Kidney (tissue), 14 donors: ENCODE measurements around the gene POLR3K. TPM values are rescaled to one million over a fixed set of nuclear protein-coding genes. Genes with fewer than 3 reads are reported as not detected.

Source experiments
- DNase-seq, 5 donors: peaks; one replicate each; pipeline ENCODE4 v3.0.0-alpha.2; 2013 to 2020
- FAIRE-seq: peaks from 2 replicates; lab custom pipeline; 2012; peaks lifted over from hg19 to GRCh38; lab: Jason Lieb, UNC
- H3K27ac ChIP-seq, 2 donors: one replicate each; pipeline ENCODE4 v1.7.0; 2013; ENCODE audit warnings: low read depth in 2 of 2, low read length in 2 of 2, inconsistent platforms in 1 of 2
- H3K27me3 ChIP-seq: one replicate; pipeline ENCODE4 v1.7.1; 2013; ENCODE audit warnings: low read length, inconsistent platforms; ENCODE audit not compliant: control insufficient read depth, insufficient read depth
- H3K36me3 ChIP-seq, 3 donors: one replicate each; pipeline versions ENCODE4 v1.7.0 to v1.7.1; 2013; ENCODE audit warnings: low read length in 3 of 3, control low read depth in 1 of 3, inconsistent platforms in 1 of 3; ENCODE audit not compliant: insufficient read depth in 3 of 3, control insufficient read depth in 2 of 3
- H3K4me1 ChIP-seq, 3 donors: one replicate each; pipeline versions ENCODE4 v1.7.0 to v1.7.1; 2013; ENCODE audit warnings: low read length in 3 of 3, inconsistent platforms in 1 of 3, low read depth in 1 of 3; ENCODE audit not compliant: control insufficient read depth in 2 of 3, insufficient read depth in 2 of 3
- H3K4me3 ChIP-seq, 3 donors: one replicate each; pipeline versions ENCODE4 v1.7.0 to v1.8.1; 2013; ENCODE audit warnings: low read length in 3 of 3, control low read depth in 1 of 3, inconsistent platforms in 1 of 3
- H3K9ac ChIP-seq, 3 donors: one replicate each; pipeline versions ENCODE4 v1.7.0 to v1.7.1; 2013; ENCODE audit warnings: low read length in 3 of 3, control low read depth in 1 of 3, inconsistent platforms in 1 of 3
- H3K9me3 ChIP-seq, 3 donors: one replicate each; pipeline versions ENCODE4 v1.7.0 to v1.7.1; 2013; ENCODE audit warnings: low read length in 3 of 3, control low read depth in 1 of 3, inconsistent platforms in 1 of 3; ENCODE audit not compliant: control insufficient read depth in 2 of 3, insufficient read depth in 1 of 3
- CTCF ChIP-seq: IDR thresholded peaks from 3 replicates; pipeline ENCODE4 v1.5.1; 2012; ENCODE audit warnings: mild to moderate bottlenecking, moderate library complexity, borderline replicate concordance; ENCODE audit not compliant: insufficient read depth; ENCODE audit errors: extremely low read depth
- intact Hi-C: fragments of 100-400 bp; cut with DNase I; formaldehyde crosslinking; loops from one replicate; pipeline ENCODE4 v1.11.1; 2022
- polyA plus RNA-seq: library from polyadenylated mRNA; stranded (reverse); fragments of 350-450 nt; fragmentation: Illumina TruSeq; extraction: RNeasy Lipid Tissue Mini Kit (QIAGEN cat#74804); gene quantifications from one replicate; pipeline ENCODE4 v1.2.3, GENCODE V29; 2014; ENCODE audit warnings: low read depth, low replicate concordance; ENCODE audit not compliant: insufficient read depth
- total RNA-seq: library from RNA; stranded (reverse); fragmentation: NEBNext Ultra II Directional; extraction: Animal tissue kit (Norgen Biotek cat#: 25700); gene quantifications from one replicate; pipeline ENCODE4 v1.2.1, GENCODE V29; 2021
- donor health status: control.
- donor health status: control.
- donor health status: control.
- donor health status: control.
- donor health status: control.
- donor health status: DM: yes; HTN: yes; CAD: no.
- donor health status: Normal renal cell carcinoma (clear cell type).

Gene POLR3K
- total and polyA plus RNA-seq, 2 donors from 2014 or later, result 8.8 to 18.5 TPM

- intact Hi-C loops, result no loop called here
- Histone ChIP-seq H3K27me3 (no peaks in the 10 kb centered on the region), H3K4me3 (no peak overlapping the region), H3K27ac (no peak overlapping the region), H3K9me3 (no peaks in the 10 kb centered on the region), H3K4me1 (peaks cover 0 to 9% (median 0%) of the 10 kb centered on the region in 3 donors), H3K9ac (no peak overlapping the region), H3K36me3 (peaks cover 0 to 23% (median 6%) of the 10 kb centered on the region in 3 donors)
- DNase-seq, result peak in 1 of 5 donors; percentile 66
- FAIRE-seq, result no peak
- TF ChIP-seq CTCF, result no peak
These were observed 36.2 kb upstream of the POLR3K start for GRCh38 chr16:89391-90302.

DNA sequence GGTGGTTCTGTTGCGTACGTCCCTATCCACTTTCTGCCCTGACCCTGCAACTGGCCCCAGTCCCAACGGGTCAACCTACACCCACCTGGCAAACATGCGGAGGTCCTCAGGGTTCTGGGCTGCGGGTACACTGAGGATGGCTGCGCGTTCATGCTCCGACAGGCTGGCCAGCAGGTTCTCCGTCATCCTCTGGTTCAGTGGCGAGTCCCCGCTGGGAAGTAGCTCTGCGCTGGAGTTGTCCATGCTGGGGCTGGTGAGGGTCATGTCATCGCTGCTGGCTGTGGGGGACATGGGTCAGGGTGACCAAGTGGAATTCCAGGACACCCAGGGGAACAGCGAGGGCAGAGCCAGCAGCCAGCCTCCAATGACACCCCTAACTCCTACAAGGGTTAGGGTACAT, 35.2 kb upstream of the POLR3K start:
- no peak overlapping the region for H3K4me3 ChIP-seq
- H3K9ac ChIP-seq, result no peak overlapping the region
- DNase-seq (peak in 1 of 5 donors; percentile 62), FAIRE-seq (no peak)
- H3K36me3 ChIP-seq, result peaks cover 0 to 19% (median 6%) of the 10 kb centered on the region in 3 donors
- TF ChIP-seq CTCF, result no peak
- no peaks in the 10 kb centered on the region for H3K9me3 ChIP-seq
- intact Hi-C loops, result no loop called here
- H3K4me1 ChIP-seq, result peaks cover 0 to 18% (median 0%) of the 10 kb centered on the region in 3 donors
- no peak overlapping the region for H3K27ac ChIP-seq
- no peaks in the 10 kb centered on the region for H3K27me3 ChIP-seq

DNA sequence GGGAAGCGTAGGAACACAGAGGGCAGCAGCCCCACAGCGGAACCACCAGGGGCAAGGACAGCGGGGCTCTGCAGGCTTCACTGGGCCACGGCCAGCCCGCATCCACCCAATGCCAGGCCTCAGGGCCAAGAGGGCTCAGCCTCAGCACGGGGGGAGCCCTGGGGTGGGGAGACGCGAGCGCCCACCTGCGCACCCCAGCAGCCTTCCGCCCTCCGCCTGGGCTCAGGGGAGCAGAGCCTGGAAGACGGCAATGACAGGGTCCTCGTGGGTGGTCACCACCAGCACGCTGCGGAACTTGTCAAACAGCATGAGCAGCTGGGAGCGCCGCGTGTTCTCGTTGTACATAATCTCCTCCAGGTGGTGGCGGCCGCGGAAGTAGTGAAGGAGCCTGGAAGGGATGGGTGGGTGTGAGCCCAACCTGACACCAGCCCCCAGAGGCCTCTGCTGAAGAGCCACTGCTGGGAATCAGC, 33.1 kb upstream of the POLR3K start:
- no peak for TF ChIP-seq CTCF
- Histone ChIP-seq H3K9ac (no peak overlapping the region), H3K27me3 (no peaks in the 10 kb centered on the region), H3K4me3 (no peak overlapping the region), H3K27ac (no peak overlapping the region), H3K36me3 (peaks cover 0 to 19% (median 6%) of the 10 kb centered on the region in 3 donors), H3K4me1 (peaks cover 0 to 17% (median 0%) of the 10 kb centered on the region in 3 donors), H3K9me3 (no peaks in the 10 kb centered on the region)
- intact Hi-C loops, result no loop called here
- DNase-seq, result no peak
- FAIRE-seq, result no peak
